Neural crest cell (in vitro differentiated cells): ENCODE measurements around the gene ATG2A. TPM values are rescaled to one million over a fixed set of nuclear protein-coding genes. Genes with fewer than 3 reads are reported as not detected.

Experiments
- DNase-seq: peaks from one replicate; pipeline ENCODE4 v3.0.0; 2021; ENCODE audit warnings: low read depth, mixed read lengths, low spot score
- H3K27ac Mint-ChIP-seq: one replicate; pipeline ENCODE4 v1.8.0; 2021; ENCODE audit warnings: mild to moderate bottlenecking, mixed read lengths; ENCODE audit not compliant: unreplicated experiment
- H3K27me3 Mint-ChIP-seq: 2 replicates; pipeline ENCODE4 v1.8.0; 2021; ENCODE audit warnings: low read depth, mild to moderate bottlenecking, mixed read lengths
- H3K36me3 Mint-ChIP-seq: 2 replicates; pipeline ENCODE4 v1.8.0; 2021; ENCODE audit warnings: low read depth, mild to moderate bottlenecking, mixed read lengths
- H3K4me1 Mint-ChIP-seq: 2 replicates; pipeline ENCODE4 v1.8.0; 2021; ENCODE audit warnings: mixed read lengths
- H3K4me3 Mint-ChIP-seq: one replicate; pipeline ENCODE4 v1.8.0; 2021; ENCODE audit warnings: mild to moderate bottlenecking, mixed read lengths
- H3K9me3 Mint-ChIP-seq: 2 replicates; pipeline ENCODE4 v1.8.0; 2021; ENCODE audit warnings: mixed read lengths
- CTCF ChIP-seq: fragments of 200-600 bp; sonication (generic); conservative IDR thresholded peaks from 2 replicates; pipeline ENCODE4 v1.5.0; 2021; ENCODE audit warnings: antibody characterized with exemption, mild to moderate bottlenecking
- total RNA-seq: library from RNA; stranded (reverse); gene quantifications from 2 replicates; pipeline ENCODE4 v1.2.1, GENCODE V29; 2021

ATG2A gene
- total RNA-seq, 1 donor from 2014 or later: 24.8 TPM

DNA sequence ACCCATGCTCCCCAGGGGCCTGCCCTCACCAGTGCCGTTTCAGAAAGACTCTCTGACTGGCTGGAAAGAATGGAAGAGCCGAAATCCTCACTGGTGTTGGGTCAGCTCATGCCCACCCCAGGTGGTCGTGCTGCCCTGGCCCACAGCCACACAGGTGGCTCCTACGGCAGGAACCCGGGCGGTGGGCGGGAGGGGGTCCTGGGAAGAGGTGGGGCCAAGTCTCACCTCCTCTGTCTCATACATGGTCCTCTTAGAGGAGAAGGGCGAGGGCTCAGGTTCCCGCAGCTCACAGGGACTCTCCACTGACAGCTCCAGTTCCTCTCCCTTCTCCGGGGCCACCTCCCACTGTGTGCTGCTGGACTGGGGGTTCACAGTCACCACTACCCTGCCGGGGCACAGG, 8.2 kb downstream of the ATG2A start:
- Mint-ChIP-seq H3K9me3 (no peaks in the 10 kb centered on the region), H3K36me3 (no peaks in the 10 kb centered on the region), H3K27me3 (no peaks in the 10 kb centered on the region), H3K4me1 (no peaks in the 10 kb centered on the region), H3K27ac (no peak overlapping the region), H3K4me3 (no peak overlapping the region)
- no peak for TF ChIP-seq CTCF
- no peak for DNase-seq

DNA sequence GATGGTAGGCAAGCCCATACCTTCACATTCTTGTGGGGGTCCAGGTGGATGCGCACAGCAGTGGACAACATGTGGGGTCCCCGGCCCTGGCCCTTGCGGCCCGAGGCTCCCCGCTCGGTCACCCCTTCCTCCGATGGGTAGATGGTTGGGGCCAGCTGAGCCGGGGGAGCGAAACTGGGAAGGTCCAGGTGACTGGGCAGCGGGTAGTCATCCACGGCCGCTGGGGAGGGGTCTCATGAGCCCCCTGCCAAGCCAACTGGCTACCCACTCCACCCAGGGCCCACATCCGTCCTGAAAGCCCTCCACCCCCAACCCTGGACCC, 10.7 kb downstream of the ATG2A start:
- Mint-ChIP-seq H3K9me3 (no peaks in the 10 kb centered on the region), H3K4me3 (no peak overlapping the region), H3K27me3 (no peaks in the 10 kb centered on the region), H3K36me3 (no peaks in the 10 kb centered on the region), H3K4me1 (no peaks in the 10 kb centered on the region), H3K27ac (no peak overlapping the region)
- DNase-seq: no peak
- no peak for TF ChIP-seq CTCF

- DNase-seq: no peak
- TF ChIP-seq CTCF: no peak
- no peaks in the 10 kb centered on the region for H3K9me3 Mint-ChIP-seq
- H3K27ac Mint-ChIP-seq: no peak overlapping the region
- H3K4me1 Mint-ChIP-seq: no peaks in the 10 kb centered on the region
- no peak overlapping the region for H3K4me3 Mint-ChIP-seq
- H3K36me3 Mint-ChIP-seq: no peaks in the 10 kb centered on the region
- no peaks in the 10 kb centered on the region for H3K27me3 Mint-ChIP-seq
These were observed 11.3 kb downstream of the ATG2A start for GRCh38 chr11:64905516-64906313.

GRCh38 chr11:64903291-64903833, 13.6 kb downstream of the ATG2A start:
- H3K4me3 Mint-ChIP-seq: no peak overlapping the region
- H3K4me1 Mint-ChIP-seq: peaks cover 5% of the 10 kb centered on the region
- no peak for TF ChIP-seq CTCF
- H3K27me3 Mint-ChIP-seq: no peaks in the 10 kb centered on the region
- no peak for DNase-seq
- H3K27ac Mint-ChIP-seq: no peak overlapping the region
- H3K9me3 Mint-ChIP-seq: no peaks in the 10 kb centered on the region
- no peaks in the 10 kb centered on the region for H3K36me3 Mint-ChIP-seq

- Mint-ChIP-seq H3K9me3 (no peaks in the 10 kb centered on the region), H3K27me3 (no peaks in the 10 kb centered on the region), H3K36me3 (no peaks in the 10 kb centered on the region), H3K4me1 (peaks cover 5% of the 10 kb centered on the region), H3K27ac (no peak overlapping the region), H3K4me3 (no peak overlapping the region)
- no peak for TF ChIP-seq CTCF
- no peak for DNase-seq
These were observed 14.7 kb downstream of the ATG2A start for GRCh38 chr11:64902102-64902900.
